Endothelial cell of umbilical vein (primary cell): ENCODE measurements around the gene VIM. TPM values are rescaled to one million over a fixed set of nuclear protein-coding genes. Genes with fewer than 3 reads are reported as not detected.

Experiments
- BruUV-seq: library from RNA; stranded (reverse); fragments of 400-500 nt; replicated peaks from 2 replicates; lab custom pipeline; 2021; lab: Mats Ljungman, UMichigan
- CTCF ChIA-PET: fragments of 300-600, 350-600 bp; sonication (Branson Sonifier 250); formaldehyde crosslinking; loops from one replicate; lab custom pipeline; 2021; ENCODE audit warnings: antibody characterized with exemption, inconsistent platforms; lab: Charles Lee
- POLR2A ChIA-PET: fragments of 300-600, 350-600 bp; sonication (Branson Sonifier 250); formaldehyde crosslinking; loops from one replicate; lab custom pipeline; 2021; ENCODE audit warnings: antibody characterized with exemption, inconsistent platforms; lab: Charles Lee
- DNase-seq: peaks from one replicate; pipeline ENCODE4 v3.0.0-alpha.2; 2011; ENCODE audit warnings: low read depth, low spot score
- FAIRE-seq: peaks from 2 replicates; lab custom pipeline; 2011; peaks lifted over from hg19 to GRCh38; lab: Jason Lieb, UNC
- H2AFZ ChIP-seq: 2 replicates; pipeline ENCODE4 v1.6.0; 2012; ENCODE audit warnings: low read depth, low read length, control low read depth, inconsistent platforms
- H3K27ac ChIP-seq: 2 replicates; pipeline ENCODE4 v1.5.1; 2011; ENCODE audit warnings: low read depth, mild to moderate bottlenecking, control low read depth, low read length, moderate library complexity; ENCODE audit not compliant: insufficient read depth
- H3K27me3 ChIP-seq, 2 experiments: 2 replicates each; pipeline versions ENCODE4 v1.6.0 to v1.6.1; 2011; ENCODE audit warnings: low read length in 2 of 2, mixed read lengths in 1 of 2; ENCODE audit not compliant: control insufficient read depth in 2 of 2, insufficient read depth in 2 of 2
- H3K36me3 ChIP-seq, 2 experiments: 2 replicates in 1 of 2; 3 replicates in 1 of 2; pipeline ENCODE4 v1.5.1; 2011; ENCODE audit warnings: low read length in 2 of 2, mild to moderate bottlenecking in 1 of 2, moderate library complexity in 1 of 2; ENCODE audit not compliant: control insufficient read depth in 2 of 2, insufficient read depth in 2 of 2; ENCODE audit errors: extremely low read depth in 1 of 2
- H3K4me1 ChIP-seq: 3 replicates; pipeline ENCODE4 v1.5.1; 2011; ENCODE audit warnings: mild to moderate bottlenecking, low read length; ENCODE audit not compliant: control insufficient read depth, insufficient read depth; ENCODE audit errors: extremely low read depth
- H3K4me2 ChIP-seq: 2 replicates; pipeline ENCODE4 v1.6.1; 2011; ENCODE audit warnings: low read length, control low read depth, mixed read lengths; ENCODE audit not compliant: insufficient read depth
- H3K4me3 ChIP-seq, 3 experiments: fragments of 200-600 bp in 1 of 3; sonication (generic), shearing (Covaris generic) in 1 of 3; replicated peaks in 1 of 3; 2 replicates each; pipeline ENCODE4 v1.5.1; 2011 to 2016; ENCODE audit warnings: control low read depth in 3 of 3, low read length in 3 of 3, mild to moderate bottlenecking in 2 of 3, inconsistent platforms in 1 of 3, low read depth in 1 of 3, moderate library complexity in 1 of 3; ENCODE audit not compliant: insufficient read depth in 1 of 3
- H3K79me2 ChIP-seq: 2 replicates; pipeline ENCODE4 v1.6.0; 2012; ENCODE audit warnings: low read length, inconsistent platforms; ENCODE audit not compliant: control insufficient read depth, insufficient read depth
- H3K9ac ChIP-seq: replicated peaks from 2 replicates; pipeline ENCODE3; 2011; ENCODE audit warnings: low read length, control low read depth; ENCODE audit not compliant: insufficient read depth; ENCODE audit errors: extremely low read depth
- H3K9me1 ChIP-seq: replicated peaks from 3 replicates; pipeline ENCODE4 v1.6.0; 2011; ENCODE audit warnings: mild to moderate bottlenecking, low read length; ENCODE audit not compliant: control insufficient read depth, insufficient read depth; ENCODE audit errors: extremely low read depth
- H3K9me3 ChIP-seq: replicated peaks from 2 replicates; pipeline ENCODE4 v1.5.1; 2012; ENCODE audit warnings: low read length, inconsistent platforms; ENCODE audit not compliant: control insufficient read depth, insufficient read depth
- H4K20me1 ChIP-seq: replicated peaks from 2 replicates; pipeline ENCODE3; 2011; ENCODE audit warnings: mild to moderate bottlenecking, low read length; ENCODE audit not compliant: control insufficient read depth, insufficient read depth; ENCODE audit errors: extremely low read depth
- EZH2 ChIP-seq: IDR thresholded peaks from 2 replicates; pipeline ENCODE4 v1.6.1; 2012; ENCODE audit warnings: borderline replicate concordance, low read depth, mild to moderate bottlenecking, moderate library complexity, low read length, inconsistent platforms; ENCODE audit not compliant: severe bottlenecking
- FOS ChIP-seq: IDR thresholded peaks from 2 replicates; pipeline ENCODE4 v1.6.1; 2011; ENCODE audit warnings: mild to moderate bottlenecking, low read length, moderate library complexity, borderline replicate concordance; ENCODE audit not compliant: insufficient read depth
- GATA2 ChIP-seq: IDR thresholded peaks from 2 replicates; pipeline ENCODE4 v1.7.0; 2011; ENCODE audit warnings: low read depth, mild to moderate bottlenecking, moderate library complexity, mixed read lengths, low read length; ENCODE audit not compliant: insufficient read length, insufficient read depth
- JUN ChIP-seq: IDR thresholded peaks from 2 replicates; pipeline ENCODE4 v1.6.1; 2011; ENCODE audit warnings: borderline replicate concordance, low read depth; ENCODE audit not compliant: insufficient read length, insufficient read depth
- MYC ChIP-seq: IDR thresholded peaks from one replicate; pipeline ENCODE4 v1.6.1; 2011; ENCODE audit warnings: mild to moderate bottlenecking, low read depth, low read length
- POLR2A ChIP-seq: IDR thresholded peaks from 2 replicates; pipeline ENCODE4 v1.6.1; 2012; ENCODE audit warnings: low read depth, mild to moderate bottlenecking, control low read depth, low read length
- POLR2AphosphoS5 ChIP-seq: IDR thresholded peaks from 2 replicates; pipeline ENCODE4 v1.6.1; 2012; ENCODE audit warnings: low read depth, mild to moderate bottlenecking, control low read depth, low read length, moderate library complexity; ENCODE audit not compliant: insufficient read depth
- dilution Hi-C: fragments of 300-500 bp; cut with MboI; formaldehyde crosslinking; loops from one replicate; pipeline ENCODE4 v1.15.0; 2019; ENCODE audit warnings: low sequenced_read_pairs; ENCODE audit not compliant: extremely low pct_ligation_motif_present
- intact Hi-C: fragments of 100-400 bp; cut with micrococcal nuclease; formaldehyde crosslinking; loops from one replicate; pipeline ENCODE4 v1.10.0; 2022
- polyA plus RNA-seq, 4 experiments: library from polyadenylated mRNA; depleted of rRNA in 3 of 4; stranded (reverse) in 3 of 4; unstranded in 1 of 4; fragments of >200 nt; gene quantifications; 2 replicates each; pipeline versions ENCODE4 v1.2.1 to v1.2.3, GENCODE V29; 2011 to 2012; ENCODE audit warnings: missing spikeins in 1 of 4
- total RNA-seq: library from RNA; stranded (reverse); gene quantifications from 2 replicates; pipeline ENCODE4 v1.2.3, GENCODE V29; 2021
- TF ChIP-seq, protein P1 (sequence below): IDR thresholded peaks from 2 replicates; pipeline ENCODE4 v1.6.1; 2011; ENCODE audit not compliant: insufficient read depth, insufficient read length
- TF ChIP-seq, protein P2 (sequence below), 2 donors: IDR thresholded peaks; 1 replicate in 1 of 2; 2 replicates in 1 of 2; pipeline ENCODE4 v1.5.1; 2011; ENCODE audit warnings: low read length in 2 of 2, mild to moderate bottlenecking in 2 of 2, moderate library complexity in 2 of 2, control low read depth in 1 of 2, inconsistent platforms in 1 of 2, low read depth in 1 of 2; ENCODE audit not compliant: insufficient read depth in 1 of 2; ENCODE audit errors: extremely low read depth in 1 of 2

The VIM gene
- total and polyA plus RNA-seq, 2 donors (not counting 3 experiments of a cell fraction or from before 2014, with no cell fraction given): 5,699 to 5,781 TPM

DNA sequence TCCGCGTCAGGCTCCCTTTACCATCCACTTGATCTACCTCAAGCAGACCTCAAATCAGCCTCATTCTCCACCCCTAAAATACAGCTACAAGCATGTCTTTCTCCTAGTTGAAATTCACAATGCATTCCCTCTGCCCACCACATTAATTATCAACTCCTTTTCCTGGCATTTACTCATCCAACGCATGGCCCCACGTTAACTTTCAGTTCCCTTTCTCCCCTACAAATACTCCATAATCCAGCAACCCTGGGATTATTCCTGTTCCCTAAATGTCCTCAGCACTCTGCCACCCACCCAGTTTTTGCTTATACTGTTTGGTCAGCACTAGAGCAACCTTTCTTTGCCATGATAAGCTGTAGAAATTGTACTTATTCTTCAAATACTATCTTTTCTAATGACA is 5.7 kb upstream of the VIM start:
- Histone ChIP-seq H3K36me3 (no peaks in the 10 kb centered on the region), H3K9me1 (no peaks in the 10 kb centered on the region), H3K27me3 (no peaks in the 10 kb centered on the region), H4K20me1 (no peaks in the 10 kb centered on the region), H2AFZ (no peak overlapping the region), H3K4me2 (no peak overlapping the region), H3K9me3 (no peaks in the 10 kb centered on the region), H3K9ac (no peak overlapping the region), H3K27ac (no peak overlapping the region), H3K4me1 (peaks cover 5% of the 10 kb centered on the region), H3K4me3 (no peak overlapping the region), H3K79me2 (peaks cover 2% of the 10 kb centered on the region)
- dilution Hi-C loops: no loop called here
- BruUV-seq: no TSS peak
- ChIA-PET POLR2A (interaction anchor here (0.7 kb wide), 1 partner anchor 227 kb away, joined by 5 read pairs; no protein-coding TSS in a partner anchor), CTCF (interaction anchor here (1.0 kb wide), 1 partner anchor 11 kb away, joined by 4 read pairs; no protein-coding TSS in a partner anchor)
- TF ChIP-seq MYC (no peak), POLR2A (no peak), EZH2 (no peak), JUN (no peak), POLR2AphosphoS5 (no peak), FOS (no peak), GATA2 (no peak)
- TF ChIP-seq, protein P1, sequence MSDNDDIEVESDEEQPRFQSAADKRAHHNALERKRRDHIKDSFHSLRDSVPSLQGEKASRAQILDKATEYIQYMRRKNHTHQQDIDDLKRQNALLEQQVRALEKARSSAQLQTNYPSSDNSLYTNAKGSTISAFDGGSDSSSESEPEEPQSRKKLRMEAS: no peak
- TF ChIP-seq, protein P2, sequence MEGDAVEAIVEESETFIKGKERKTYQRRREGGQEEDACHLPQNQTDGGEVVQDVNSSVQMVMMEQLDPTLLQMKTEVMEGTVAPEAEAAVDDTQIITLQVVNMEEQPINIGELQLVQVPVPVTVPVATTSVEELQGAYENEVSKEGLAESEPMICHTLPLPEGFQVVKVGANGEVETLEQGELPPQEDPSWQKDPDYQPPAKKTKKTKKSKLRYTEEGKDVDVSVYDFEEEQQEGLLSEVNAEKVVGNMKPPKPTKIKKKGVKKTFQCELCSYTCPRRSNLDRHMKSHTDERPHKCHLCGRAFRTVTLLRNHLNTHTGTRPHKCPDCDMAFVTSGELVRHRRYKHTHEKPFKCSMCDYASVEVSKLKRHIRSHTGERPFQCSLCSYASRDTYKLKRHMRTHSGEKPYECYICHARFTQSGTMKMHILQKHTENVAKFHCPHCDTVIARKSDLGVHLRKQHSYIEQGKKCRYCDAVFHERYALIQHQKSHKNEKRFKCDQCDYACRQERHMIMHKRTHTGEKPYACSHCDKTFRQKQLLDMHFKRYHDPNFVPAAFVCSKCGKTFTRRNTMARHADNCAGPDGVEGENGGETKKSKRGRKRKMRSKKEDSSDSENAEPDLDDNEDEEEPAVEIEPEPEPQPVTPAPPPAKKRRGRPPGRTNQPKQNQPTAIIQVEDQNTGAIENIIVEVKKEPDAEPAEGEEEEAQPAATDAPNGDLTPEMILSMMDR (IDR thresholded peaks at IDR 0.05; ENCODE audit: extremely low read depth in 1 of 2, insufficient read depth in 1 of 2, low read depth in 1 of 2, low read length in 2 of 2): no peak
- intact Hi-C loops: no loop called here
- no peak for DNase-seq
- FAIRE-seq: no peak
